ENCODE measurements around the gene IFNLR1.

- TF ChIP-seq, protein P1, sequence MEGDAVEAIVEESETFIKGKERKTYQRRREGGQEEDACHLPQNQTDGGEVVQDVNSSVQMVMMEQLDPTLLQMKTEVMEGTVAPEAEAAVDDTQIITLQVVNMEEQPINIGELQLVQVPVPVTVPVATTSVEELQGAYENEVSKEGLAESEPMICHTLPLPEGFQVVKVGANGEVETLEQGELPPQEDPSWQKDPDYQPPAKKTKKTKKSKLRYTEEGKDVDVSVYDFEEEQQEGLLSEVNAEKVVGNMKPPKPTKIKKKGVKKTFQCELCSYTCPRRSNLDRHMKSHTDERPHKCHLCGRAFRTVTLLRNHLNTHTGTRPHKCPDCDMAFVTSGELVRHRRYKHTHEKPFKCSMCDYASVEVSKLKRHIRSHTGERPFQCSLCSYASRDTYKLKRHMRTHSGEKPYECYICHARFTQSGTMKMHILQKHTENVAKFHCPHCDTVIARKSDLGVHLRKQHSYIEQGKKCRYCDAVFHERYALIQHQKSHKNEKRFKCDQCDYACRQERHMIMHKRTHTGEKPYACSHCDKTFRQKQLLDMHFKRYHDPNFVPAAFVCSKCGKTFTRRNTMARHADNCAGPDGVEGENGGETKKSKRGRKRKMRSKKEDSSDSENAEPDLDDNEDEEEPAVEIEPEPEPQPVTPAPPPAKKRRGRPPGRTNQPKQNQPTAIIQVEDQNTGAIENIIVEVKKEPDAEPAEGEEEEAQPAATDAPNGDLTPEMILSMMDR (IDR thresholded peaks at IDR 0.05; ENCODE audit: poor library complexity) = no peak
- no peak for TF ChIP-seq EZH2 (IDR thresholded peaks at IDR 0.05; ENCODE audit: borderline replicate concordance)
Measured at GRCh38 chr1:24231701-24232100, 44.6 kb upstream of the IFNLR1 start.
